Measurements from ENCODE around the gene MOV10.

- TF ChIP-seq CTCF (IDR thresholded peaks at IDR 0.05) (no peak), EP300 (IDR thresholded peaks at IDR 0.05) (no peak), POLR2A (IDR thresholded peaks at IDR 0.05; ENCODE audit: low read depth) (no peak), POLR2AphosphoS5 (IDR thresholded peaks at IDR 0.05) (no peak)
These were observed 13.5 kb downstream of the MOV10 start for GRCh38 chr1:112687785-112688496.
